ENCODE measurements around the gene CCR3.

CCR3 gene

DNA sequence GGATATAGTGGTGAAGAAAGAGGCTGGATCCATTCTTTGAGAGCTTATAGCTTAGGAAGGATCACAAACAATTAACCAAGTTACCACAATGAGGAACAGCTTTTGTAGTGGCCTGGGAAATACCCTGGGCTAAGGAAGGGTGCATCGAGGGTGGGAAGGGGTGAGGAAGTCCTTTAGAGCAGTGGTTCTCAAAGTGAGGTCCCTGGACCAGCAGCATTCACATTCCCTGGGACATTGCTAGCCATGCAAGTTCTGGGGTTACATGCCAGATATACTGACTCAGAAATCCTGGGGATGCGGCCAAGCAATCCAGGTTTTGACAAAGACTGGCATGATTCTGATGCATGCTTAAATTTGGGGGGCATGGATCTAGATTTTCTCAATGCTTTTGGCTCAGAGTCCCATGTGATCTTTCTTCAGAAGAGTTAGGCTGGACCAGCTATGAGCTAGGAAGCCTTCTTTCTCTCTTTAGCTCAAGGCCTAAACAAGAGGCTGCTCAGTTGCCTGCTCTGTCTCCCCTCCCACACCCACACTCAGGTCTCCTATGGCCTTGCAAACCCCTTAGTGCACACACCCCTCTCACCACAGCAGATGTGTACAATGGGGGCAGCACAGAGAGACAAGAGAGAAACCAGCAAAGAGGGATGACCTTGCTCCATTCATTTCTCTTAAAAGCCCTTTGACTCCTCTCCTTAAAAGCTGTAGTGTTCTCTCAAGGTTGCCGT is 32.4 kb upstream of the CCR3 start:
- no peak for TF ChIP-seq ZFX (IDR thresholded peaks at IDR 0.05; ENCODE audit: borderline replicate concordance)
- TF ChIP-seq, protein P1, sequence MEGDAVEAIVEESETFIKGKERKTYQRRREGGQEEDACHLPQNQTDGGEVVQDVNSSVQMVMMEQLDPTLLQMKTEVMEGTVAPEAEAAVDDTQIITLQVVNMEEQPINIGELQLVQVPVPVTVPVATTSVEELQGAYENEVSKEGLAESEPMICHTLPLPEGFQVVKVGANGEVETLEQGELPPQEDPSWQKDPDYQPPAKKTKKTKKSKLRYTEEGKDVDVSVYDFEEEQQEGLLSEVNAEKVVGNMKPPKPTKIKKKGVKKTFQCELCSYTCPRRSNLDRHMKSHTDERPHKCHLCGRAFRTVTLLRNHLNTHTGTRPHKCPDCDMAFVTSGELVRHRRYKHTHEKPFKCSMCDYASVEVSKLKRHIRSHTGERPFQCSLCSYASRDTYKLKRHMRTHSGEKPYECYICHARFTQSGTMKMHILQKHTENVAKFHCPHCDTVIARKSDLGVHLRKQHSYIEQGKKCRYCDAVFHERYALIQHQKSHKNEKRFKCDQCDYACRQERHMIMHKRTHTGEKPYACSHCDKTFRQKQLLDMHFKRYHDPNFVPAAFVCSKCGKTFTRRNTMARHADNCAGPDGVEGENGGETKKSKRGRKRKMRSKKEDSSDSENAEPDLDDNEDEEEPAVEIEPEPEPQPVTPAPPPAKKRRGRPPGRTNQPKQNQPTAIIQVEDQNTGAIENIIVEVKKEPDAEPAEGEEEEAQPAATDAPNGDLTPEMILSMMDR (IDR thresholded peaks at IDR 0.05) = no peak
- no peak overlapping the region for H3K27ac ChIP-seq

DNA sequence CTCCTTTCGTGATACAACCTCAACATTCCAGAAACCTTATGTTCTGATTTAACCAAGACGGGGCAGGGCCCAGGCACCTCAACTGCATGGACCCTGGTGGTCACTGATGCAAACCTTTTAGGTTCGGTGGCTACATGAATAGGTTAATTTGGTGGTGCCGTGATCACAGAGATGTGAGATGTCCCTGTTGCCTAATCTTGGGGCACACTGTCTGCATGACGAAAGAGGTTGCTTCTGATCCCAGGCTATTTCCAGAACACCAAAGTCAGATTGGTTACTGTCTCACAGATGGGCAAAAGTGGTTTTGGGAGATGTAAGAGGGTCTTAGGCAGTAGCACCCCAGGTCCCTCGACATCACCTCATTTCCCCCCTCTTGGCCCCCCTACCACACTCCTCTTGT is 30.2 kb upstream of the CCR3 start:
- TF ChIP-seq, protein P1 (IDR thresholded peaks at IDR 0.05) = no peak
- no peak for TF ChIP-seq ZFX (IDR thresholded peaks at IDR 0.05; ENCODE audit: borderline replicate concordance)
- H3K27ac ChIP-seq = no peak overlapping the region

DNA sequence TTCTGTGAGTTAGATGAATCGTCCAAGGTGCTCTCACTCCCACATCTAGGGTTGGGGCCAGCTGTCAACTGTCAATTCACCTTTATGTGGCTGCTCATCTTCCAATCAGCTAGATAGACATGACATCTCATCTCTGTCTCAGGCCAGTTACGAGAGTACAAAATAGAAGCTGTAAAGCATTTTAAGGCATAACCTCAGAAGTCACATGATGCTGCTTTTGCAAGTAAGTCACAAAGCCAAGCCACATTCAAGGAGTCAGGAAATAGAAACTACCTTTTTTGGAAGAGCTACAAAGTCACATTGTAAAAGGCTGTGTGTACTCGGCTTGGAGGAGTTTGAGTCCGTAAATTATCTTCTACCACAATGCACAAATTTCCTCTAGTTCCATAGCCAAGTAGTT is 29.1 kb upstream of the CCR3 start:
- H3K27ac ChIP-seq = no peak overlapping the region
- no peak for TF ChIP-seq ZFX (IDR thresholded peaks at IDR 0.05; ENCODE audit: borderline replicate concordance)
- TF ChIP-seq, protein P1 (IDR thresholded peaks at IDR 0.05) = no peak

DNA sequence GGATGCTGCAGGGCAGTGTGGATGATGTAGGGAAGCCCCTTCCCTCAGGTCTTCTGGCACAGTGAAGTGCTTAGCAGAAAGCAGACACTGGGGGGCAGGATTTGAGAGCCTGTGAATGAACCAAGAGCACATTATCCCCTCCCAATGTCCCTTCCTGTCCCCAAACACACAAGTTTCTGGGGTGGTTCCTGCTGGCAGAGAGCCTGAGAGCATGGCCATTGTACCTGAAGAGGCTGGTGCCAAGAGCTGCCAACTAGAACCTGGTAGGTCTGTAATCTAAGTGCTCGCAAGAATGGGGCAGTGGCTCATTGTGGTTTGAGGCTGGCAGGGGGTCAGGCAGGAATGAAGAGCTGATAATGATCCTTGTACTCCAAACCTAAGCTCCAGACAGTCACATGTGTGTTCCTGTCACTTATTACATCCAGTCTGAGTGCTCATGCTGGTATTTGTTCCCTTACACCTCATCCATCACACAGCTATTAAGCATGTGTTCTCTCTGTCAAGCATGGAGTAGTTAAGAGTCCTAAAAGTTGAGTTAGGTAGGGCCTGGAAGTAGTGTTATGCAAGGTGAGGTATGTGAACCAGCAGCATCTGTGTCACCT is 27.4 kb upstream of the CCR3 start:
- no peak for TF ChIP-seq ZFX (IDR thresholded peaks at IDR 0.05; ENCODE audit: borderline replicate concordance)
- TF ChIP-seq, protein P1 (IDR thresholded peaks at IDR 0.05) = peak; percentile 7; the same call in 1 of the 2 replicates
- no peak overlapping the region for H3K27ac ChIP-seq

DNA sequence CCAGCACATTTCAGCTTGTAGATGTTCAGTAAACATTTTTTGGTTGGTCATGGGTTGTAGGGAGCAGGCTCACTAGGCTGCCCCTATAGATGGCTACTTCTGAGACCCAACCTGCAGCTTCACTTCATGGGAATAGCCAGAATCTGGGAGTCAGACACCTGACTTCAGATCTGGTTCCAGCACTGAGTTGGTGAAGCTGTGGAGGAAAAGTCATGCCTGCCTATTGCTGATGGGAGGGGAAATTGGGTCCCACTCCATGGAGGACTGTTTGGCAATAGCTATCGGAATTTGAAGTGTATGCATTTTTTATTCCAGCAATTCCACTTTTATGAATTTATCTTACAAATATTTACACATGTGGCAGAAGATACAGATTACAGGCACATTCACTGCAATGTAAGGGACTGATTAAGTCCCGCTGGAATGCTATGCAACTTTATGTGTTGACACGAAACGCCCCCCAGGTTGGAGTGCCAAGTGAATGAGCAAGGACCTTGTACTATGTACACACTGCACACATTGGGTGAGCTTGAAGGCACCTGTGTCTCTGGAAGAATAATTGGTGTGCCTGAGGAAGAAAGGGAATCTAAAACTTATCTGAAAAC is 26.3 kb upstream of the CCR3 start:
- TF ChIP-seq ZFX (IDR thresholded peaks at IDR 0.05; ENCODE audit: borderline replicate concordance) = no peak
- TF ChIP-seq, protein P1 (IDR thresholded peaks at IDR 0.05) = no peak

DNA sequence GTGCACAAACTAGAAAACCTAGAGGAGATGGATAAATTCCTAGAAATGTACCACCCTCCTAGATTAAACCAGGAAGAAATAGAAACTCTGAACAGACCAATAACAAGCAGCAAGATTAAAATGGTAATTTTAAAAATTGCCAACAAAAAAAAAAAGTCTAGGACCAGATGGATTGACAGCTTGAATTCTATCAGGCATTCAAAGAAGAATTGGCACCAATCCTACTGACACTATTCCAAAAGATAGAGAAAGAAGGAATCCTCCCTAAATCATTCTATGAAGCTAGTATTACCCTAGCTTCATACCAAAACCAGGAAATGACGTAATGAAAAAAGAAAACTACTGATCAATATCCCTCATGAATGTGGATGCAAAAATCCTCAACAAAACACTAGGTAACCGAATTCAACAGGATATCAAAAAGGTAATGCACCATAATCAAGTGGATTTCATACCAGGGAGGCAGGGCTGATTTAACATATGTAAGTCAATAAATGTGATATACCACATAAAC is 24.0 kb upstream of the CCR3 start:
- no peak overlapping the region for H3K27ac ChIP-seq
- TF ChIP-seq, protein P1 (IDR thresholded peaks at IDR 0.05) = no peak
- TF ChIP-seq ZFX (IDR thresholded peaks at IDR 0.05; ENCODE audit: borderline replicate concordance) = no peak

More for the DNA sequence above, 26.3 kb upstream of the CCR3 start:
- H3K27ac ChIP-seq = no peak overlapping the region

DNA sequence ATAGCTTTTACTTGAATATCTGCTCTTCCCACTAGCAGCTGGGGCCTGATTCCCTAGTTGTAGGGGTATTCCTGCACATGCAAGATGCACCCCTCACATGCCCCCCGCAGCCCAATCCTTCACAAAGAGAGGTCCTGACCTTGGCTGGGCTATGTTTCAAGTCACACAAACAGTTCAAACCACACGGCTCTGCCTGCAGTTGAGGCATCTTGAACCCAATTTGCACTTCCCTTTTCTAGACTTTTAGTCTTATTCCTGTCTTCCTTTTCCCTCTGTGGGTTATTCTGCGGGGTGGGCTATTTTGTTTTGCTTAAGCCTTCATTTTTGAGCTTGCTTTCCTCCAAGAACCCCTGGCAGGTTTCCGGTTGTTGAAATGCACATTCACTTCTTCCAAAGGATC is 20.9 kb upstream of the CCR3 start:
- no peak overlapping the region for H3K27ac ChIP-seq
- no peak for TF ChIP-seq ZFX (IDR thresholded peaks at IDR 0.05; ENCODE audit: borderline replicate concordance)
- TF ChIP-seq, protein P1 (IDR thresholded peaks at IDR 0.05) = no peak
